Ecto neural progenitor cell (in vitro differentiated cells): ENCODE results near the gene LGR6.
A peak's percentile ranks its signal among the peaks of the same experiment; 100 is the strongest.

ENCODE experiments used
- DNase-seq: peaks from one replicate; pipeline ENCODE4 v3.0.0-alpha.2; 2018; ENCODE audit warnings: low spot score

LGR6 gene

GRCh38 chr1:202220733-202221132 is 27.1 kb downstream of the LGR6 start:
- DNase-seq, result no peak

- no peak for DNase-seq
These were observed 28.6 kb downstream of the LGR6 start for GRCh38 chr1:202221911-202222909.

GRCh38 chr1:202223121-202223860 is 29.7 kb downstream of the LGR6 start:
- no peak for DNase-seq

- DNase-seq, result no peak
These were observed 30.9 kb downstream of the LGR6 start for GRCh38 chr1:202224453-202224852.

- DNase-seq, result no peak
These were observed 31.5 kb downstream of the LGR6 start for GRCh38 chr1:202225131-202225530.

GRCh38 chr1:202227053-202227672 is 33.6 kb downstream of the LGR6 start:
- no peak for DNase-seq

- DNase-seq, result no peak
These were observed 34.4 kb downstream of the LGR6 start for GRCh38 chr1:202227997-202228401.

GRCh38 chr1:202228484-202229122 is 35.0 kb downstream of the LGR6 start:
- no peak for DNase-seq

- no peak for DNase-seq
These were observed 35.8 kb downstream of the LGR6 start for GRCh38 chr1:202229376-202229775.

GRCh38 chr1:202230061-202230938 is 36.7 kb downstream of the LGR6 start:
- no peak for DNase-seq

GRCh38 chr1:202230939-202231645 is 37.5 kb downstream of the LGR6 start:
- DNase-seq, result no peak

- DNase-seq, result no peak
These were observed 39.6 kb downstream of the LGR6 start for GRCh38 chr1:202233171-202233570.

- DNase-seq, result no peak
These were observed 40.2 kb downstream of the LGR6 start for GRCh38 chr1:202233804-202234203.

- DNase-seq, result no peak
These were observed 40.9 kb downstream of the LGR6 start for GRCh38 chr1:202234331-202235002.

- DNase-seq, result no peak
These were observed 41.5 kb downstream of the LGR6 start for GRCh38 chr1:202235003-202235660.

- peak; percentile 83 for DNase-seq
These were observed 42.5 kb downstream of the LGR6 start for GRCh38 chr1:202235856-202236837.

- peak; percentile 86 for DNase-seq
These were observed 43.5 kb downstream of the LGR6 start for GRCh38 chr1:202237052-202237451.

- no peak for DNase-seq
These were observed 45.3 kb downstream of the LGR6 start for GRCh38 chr1:202238914-202239313.
